ENCODE measurements around the gene TANC1. TPM values are rescaled to one million over a fixed set of nuclear protein-coding genes. Genes with fewer than 3 reads are reported as not detected.

TANC1 gene
- polyA plus RNA-seq, 1 donor from 2014 or later: 0.37 TPM

DNA sequence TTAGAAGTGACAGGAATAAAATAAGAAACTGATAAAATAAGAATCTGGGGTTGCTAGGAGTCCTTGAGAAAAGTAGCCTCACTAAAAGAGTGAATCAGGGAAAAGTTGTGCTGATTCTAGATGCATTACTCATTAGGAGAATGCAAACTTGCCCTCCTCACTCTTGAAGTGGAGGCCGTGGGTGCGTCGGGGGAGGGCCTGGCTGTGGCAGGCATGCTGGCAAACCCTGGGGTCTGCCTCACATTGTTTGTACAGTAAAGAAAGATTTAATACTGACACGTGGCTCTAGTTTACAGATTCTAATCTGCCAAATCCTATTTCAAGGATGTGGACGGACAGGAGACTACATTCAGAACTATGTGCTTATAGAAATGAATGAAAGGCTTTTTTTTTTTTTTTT is 41.9 kb downstream of the TANC1 start:
- Histone ChIP-seq H3K9me3 (ENCODE audit: low read length) (peaks cover 2% of the 10 kb centered on the region), H3K9ac (ENCODE audit: low read length) (no peak overlapping the region), H3K36me3 (ENCODE audit: insufficient read depth, low read length) (no peaks in the 10 kb centered on the region), H2AFZ (ENCODE audit: low read depth, low read length) (no peak overlapping the region), H3K9me2 (ENCODE audit: insufficient read depth, low read length) (no peaks in the 10 kb centered on the region), H3K4me3 (ENCODE audit: low read length) (no peak overlapping the region), H3K4me2 (ENCODE audit: low read length) (no peak overlapping the region), H4K20me1 (ENCODE audit: insufficient read depth) (no peaks in the 10 kb centered on the region), H3F3A (ENCODE audit: insufficient read depth, low read length, poor library complexity, severe bottlenecking) (no peaks in the 10 kb centered on the region), H3K27ac (ENCODE audit: low read length) (no peak overlapping the region), H3K79me2 (replicated peaks; ENCODE audit: insufficient read depth, low read length) (no peaks in the 10 kb centered on the region), H3K27me3 (ENCODE audit: insufficient read depth, low read depth, low read length) (no peaks in the 10 kb centered on the region)
- TF ChIP-seq TAF1 (IDR thresholded peaks at IDR 0.05; ENCODE audit: low read depth): no peak
- TF ChIP-seq, protein P1, sequence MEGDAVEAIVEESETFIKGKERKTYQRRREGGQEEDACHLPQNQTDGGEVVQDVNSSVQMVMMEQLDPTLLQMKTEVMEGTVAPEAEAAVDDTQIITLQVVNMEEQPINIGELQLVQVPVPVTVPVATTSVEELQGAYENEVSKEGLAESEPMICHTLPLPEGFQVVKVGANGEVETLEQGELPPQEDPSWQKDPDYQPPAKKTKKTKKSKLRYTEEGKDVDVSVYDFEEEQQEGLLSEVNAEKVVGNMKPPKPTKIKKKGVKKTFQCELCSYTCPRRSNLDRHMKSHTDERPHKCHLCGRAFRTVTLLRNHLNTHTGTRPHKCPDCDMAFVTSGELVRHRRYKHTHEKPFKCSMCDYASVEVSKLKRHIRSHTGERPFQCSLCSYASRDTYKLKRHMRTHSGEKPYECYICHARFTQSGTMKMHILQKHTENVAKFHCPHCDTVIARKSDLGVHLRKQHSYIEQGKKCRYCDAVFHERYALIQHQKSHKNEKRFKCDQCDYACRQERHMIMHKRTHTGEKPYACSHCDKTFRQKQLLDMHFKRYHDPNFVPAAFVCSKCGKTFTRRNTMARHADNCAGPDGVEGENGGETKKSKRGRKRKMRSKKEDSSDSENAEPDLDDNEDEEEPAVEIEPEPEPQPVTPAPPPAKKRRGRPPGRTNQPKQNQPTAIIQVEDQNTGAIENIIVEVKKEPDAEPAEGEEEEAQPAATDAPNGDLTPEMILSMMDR (IDR thresholded peaks at IDR 0.05; ENCODE audit: poor library complexity, severe bottlenecking): no peak
- no peak for TF ChIP-seq SMC3 (conservative IDR thresholded peaks at IDR 0.05; ENCODE audit: poor library complexity)
- no peak for TF ChIP-seq RAD21 (conservative IDR thresholded peaks at IDR 0.05)
- no peak for TF ChIP-seq POLR2AphosphoS5 (IDR thresholded peaks at IDR 0.05)
- no peak for TF ChIP-seq EP300 (conservative IDR thresholded peaks at IDR 0.05; ENCODE audit: poor library complexity, severe bottlenecking)
- TF ChIP-seq MXI1 (conservative IDR thresholded peaks at IDR 0.05; ENCODE audit: poor library complexity, severe bottlenecking): no peak
- TF ChIP-seq EZH2 (IDR thresholded peaks at IDR 0.05; ENCODE audit: borderline replicate concordance, insufficient read depth, low read length, poor library complexity, severe bottlenecking): no peak
- TF ChIP-seq, protein P2, sequence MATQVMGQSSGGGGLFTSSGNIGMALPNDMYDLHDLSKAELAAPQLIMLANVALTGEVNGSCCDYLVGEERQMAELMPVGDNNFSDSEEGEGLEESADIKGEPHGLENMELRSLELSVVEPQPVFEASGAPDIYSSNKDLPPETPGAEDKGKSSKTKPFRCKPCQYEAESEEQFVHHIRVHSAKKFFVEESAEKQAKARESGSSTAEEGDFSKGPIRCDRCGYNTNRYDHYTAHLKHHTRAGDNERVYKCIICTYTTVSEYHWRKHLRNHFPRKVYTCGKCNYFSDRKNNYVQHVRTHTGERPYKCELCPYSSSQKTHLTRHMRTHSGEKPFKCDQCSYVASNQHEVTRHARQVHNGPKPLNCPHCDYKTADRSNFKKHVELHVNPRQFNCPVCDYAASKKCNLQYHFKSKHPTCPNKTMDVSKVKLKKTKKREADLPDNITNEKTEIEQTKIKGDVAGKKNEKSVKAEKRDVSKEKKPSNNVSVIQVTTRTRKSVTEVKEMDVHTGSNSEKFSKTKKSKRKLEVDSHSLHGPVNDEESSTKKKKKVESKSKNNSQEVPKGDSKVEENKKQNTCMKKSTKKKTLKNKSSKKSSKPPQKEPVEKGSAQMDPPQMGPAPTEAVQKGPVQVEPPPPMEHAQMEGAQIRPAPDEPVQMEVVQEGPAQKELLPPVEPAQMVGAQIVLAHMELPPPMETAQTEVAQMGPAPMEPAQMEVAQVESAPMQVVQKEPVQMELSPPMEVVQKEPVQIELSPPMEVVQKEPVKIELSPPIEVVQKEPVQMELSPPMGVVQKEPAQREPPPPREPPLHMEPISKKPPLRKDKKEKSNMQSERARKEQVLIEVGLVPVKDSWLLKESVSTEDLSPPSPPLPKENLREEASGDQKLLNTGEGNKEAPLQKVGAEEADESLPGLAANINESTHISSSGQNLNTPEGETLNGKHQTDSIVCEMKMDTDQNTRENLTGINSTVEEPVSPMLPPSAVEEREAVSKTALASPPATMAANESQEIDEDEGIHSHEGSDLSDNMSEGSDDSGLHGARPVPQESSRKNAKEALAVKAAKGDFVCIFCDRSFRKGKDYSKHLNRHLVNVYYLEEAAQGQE (IDR thresholded peaks at IDR 0.05; ENCODE audit: borderline replicate concordance): no peak

DNA sequence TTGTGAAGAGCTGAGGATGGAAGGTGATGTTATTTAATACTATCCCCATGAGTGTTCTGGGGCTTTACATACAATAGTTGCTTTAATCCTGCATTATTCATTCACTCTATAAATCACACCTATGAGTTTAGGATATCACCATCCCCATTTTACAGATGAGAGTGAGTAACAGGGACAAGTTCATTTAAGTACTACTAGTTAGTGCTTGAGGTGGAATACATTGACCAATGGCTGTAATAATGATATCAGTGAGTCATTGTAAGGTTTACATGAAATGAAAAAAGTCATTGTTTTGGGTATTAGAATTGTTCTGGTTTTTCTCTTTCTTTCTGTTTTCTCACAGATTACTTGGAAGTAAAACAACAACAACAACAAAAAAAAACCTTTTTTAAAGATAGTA is 42.5 kb downstream of the TANC1 start:
- H3K9me3 ChIP-seq (ENCODE audit: low read length): peaks cover 2% of the 10 kb centered on the region
- no peaks in the 10 kb centered on the region for H3K79me2 ChIP-seq (replicated peaks; ENCODE audit: insufficient read depth, low read length)
- no peaks in the 10 kb centered on the region for H3K9me2 ChIP-seq (ENCODE audit: insufficient read depth, low read length)
- no peaks in the 10 kb centered on the region for H3F3A ChIP-seq (ENCODE audit: insufficient read depth, low read length, poor library complexity, severe bottlenecking)
- H3K4me2 ChIP-seq (ENCODE audit: low read length): no peak overlapping the region
- no peak overlapping the region for H3K27ac ChIP-seq (ENCODE audit: low read length)
- H3K4me3 ChIP-seq (ENCODE audit: low read length): no peak overlapping the region
- H3K9ac ChIP-seq (ENCODE audit: low read length): no peak overlapping the region
- no peaks in the 10 kb centered on the region for H3K27me3 ChIP-seq (ENCODE audit: insufficient read depth, low read depth, low read length)
- no peaks in the 10 kb centered on the region for H3K36me3 ChIP-seq (ENCODE audit: insufficient read depth, low read length)
- H4K20me1 ChIP-seq (ENCODE audit: insufficient read depth): no peaks in the 10 kb centered on the region
- no peak for TF ChIP-seq TAF1 (IDR thresholded peaks at IDR 0.05; ENCODE audit: low read depth)
- TF ChIP-seq MXI1 (conservative IDR thresholded peaks at IDR 0.05; ENCODE audit: poor library complexity, severe bottlenecking): no peak
- no peak for TF ChIP-seq RAD21 (conservative IDR thresholded peaks at IDR 0.05)
- TF ChIP-seq, protein P2 (IDR thresholded peaks at IDR 0.05; ENCODE audit: borderline replicate concordance): no peak
- TF ChIP-seq EP300 (conservative IDR thresholded peaks at IDR 0.05; ENCODE audit: poor library complexity, severe bottlenecking): no peak
- no peak for TF ChIP-seq SMC3 (conservative IDR thresholded peaks at IDR 0.05; ENCODE audit: poor library complexity)
- TF ChIP-seq, protein P1 (IDR thresholded peaks at IDR 0.05; ENCODE audit: poor library complexity, severe bottlenecking): no peak
- no peak for TF ChIP-seq POLR2AphosphoS5 (IDR thresholded peaks at IDR 0.05)
- TF ChIP-seq EZH2 (IDR thresholded peaks at IDR 0.05; ENCODE audit: borderline replicate concordance, insufficient read depth, low read length, poor library complexity, severe bottlenecking): no peak
- no peak overlapping the region for H2AFZ ChIP-seq (ENCODE audit: low read depth, low read length)

Measured in neural cell (in vitro differentiated cells).